NB4 (cell line): Measurements from ENCODE around the gene FNDC8.

Experiments
- DNase-seq: peaks from one replicate; pipeline ENCODE4 v3.0.0; 2010; ENCODE audit warnings: low read depth
- H3K4me3 ChIP-seq: one replicate; pipeline ENCODE4 v1.5.1; 2011; ENCODE audit warnings: mild to moderate bottlenecking, low read depth, low read length, moderate library complexity
- CTCF ChIP-seq: IDR thresholded peaks from one replicate; pipeline ENCODE4 v1.5.1; 2012; ENCODE audit warnings: low read depth, low read length
- MYC ChIP-seq: IDR thresholded peaks from 2 replicates; pipeline ENCODE4 v1.6.1; 2011; ENCODE audit warnings: low read depth, low read length
- POLR2A ChIP-seq: IDR thresholded peaks from 2 replicates; pipeline ENCODE4 v1.6.1; 2011; ENCODE audit warnings: mild to moderate bottlenecking; ENCODE audit not compliant: insufficient read length; ENCODE audit errors: extremely low read depth
- TF ChIP-seq, protein P1 (sequence below): IDR thresholded peaks from 2 replicates; pipeline ENCODE4 v1.6.1; 2011; ENCODE audit warnings: low read depth, low read length

Gene FNDC8

GRCh38 chr17:35132099-35132498, 10.7 kb downstream of the FNDC8 start:
- TF ChIP-seq MYC = no peak
- no peak for DNase-seq
- H3K4me3 ChIP-seq = no peak overlapping the region

DNA sequence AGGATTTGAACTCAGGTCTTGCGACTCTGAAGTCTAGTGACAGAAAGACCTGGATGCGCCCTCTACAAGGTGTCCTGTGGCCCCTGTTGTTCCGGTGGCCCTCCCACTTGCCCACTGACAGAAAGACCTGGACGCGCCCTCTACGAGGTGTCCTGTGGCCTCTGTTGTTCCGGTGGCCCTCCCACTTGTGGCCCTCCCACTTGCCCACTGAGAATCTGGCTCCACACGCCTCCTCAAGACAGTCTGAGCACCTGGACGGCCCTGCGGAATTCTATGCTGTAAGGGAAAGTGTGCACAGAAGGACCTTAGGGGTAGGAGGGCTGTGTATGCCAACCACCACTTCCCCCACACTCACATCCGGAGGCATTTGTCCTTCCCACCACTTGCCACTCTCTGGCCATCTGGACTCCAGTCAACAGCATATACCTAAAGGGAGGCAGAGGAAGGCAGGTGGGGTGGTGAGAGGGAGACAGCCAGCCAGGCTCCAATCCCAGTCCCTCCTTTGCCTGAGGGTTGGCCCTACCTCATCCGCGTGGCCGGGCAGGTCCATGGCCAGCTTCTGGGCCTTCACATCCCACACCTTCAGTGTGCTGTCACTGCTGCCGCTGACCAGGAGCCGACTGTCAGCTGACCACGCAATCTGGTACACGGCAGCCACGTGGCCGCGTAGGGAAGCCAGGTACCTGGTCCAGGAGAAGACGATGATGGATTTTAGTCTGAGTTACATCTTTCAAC, 11.6 kb downstream of the FNDC8 start:
- TF ChIP-seq CTCF = no peak
- H3K4me3 ChIP-seq = no peak overlapping the region
- DNase-seq = no peak

GRCh38 chr17:35135322-35135721, 13.9 kb downstream of the FNDC8 start:
- TF ChIP-seq CTCF (no peak), POLR2A (no peak), MYC (no peak)
- TF ChIP-seq, protein P1, sequence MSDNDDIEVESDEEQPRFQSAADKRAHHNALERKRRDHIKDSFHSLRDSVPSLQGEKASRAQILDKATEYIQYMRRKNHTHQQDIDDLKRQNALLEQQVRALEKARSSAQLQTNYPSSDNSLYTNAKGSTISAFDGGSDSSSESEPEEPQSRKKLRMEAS = no peak
- DNase-seq = no peak
- H3K4me3 ChIP-seq = no peak overlapping the region

DNA sequence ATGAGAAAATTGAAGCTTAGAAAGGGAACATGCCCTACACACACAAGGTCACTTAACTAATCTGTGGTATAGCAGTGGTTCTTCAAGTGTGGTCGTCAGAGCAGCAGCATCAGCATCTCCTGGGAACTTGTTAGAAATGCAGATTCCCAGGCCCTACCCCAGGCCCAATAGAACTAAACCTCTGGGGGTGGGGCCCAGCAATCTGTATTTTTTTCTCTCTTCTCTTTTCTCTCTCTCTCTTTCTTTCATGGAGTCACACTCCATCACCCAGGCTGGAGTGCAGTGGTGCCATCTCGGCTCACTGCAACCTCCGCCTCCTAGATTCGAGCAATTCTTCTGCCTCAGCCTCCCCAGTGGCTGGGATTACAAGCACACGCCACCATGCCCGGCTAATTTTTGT, 16.8 kb downstream of the FNDC8 start:
- no peak overlapping the region for H3K4me3 ChIP-seq
- TF ChIP-seq MYC (no peak), CTCF (no peak), POLR2A (no peak)
- TF ChIP-seq, protein P1 = no peak
- DNase-seq = no peak

DNA sequence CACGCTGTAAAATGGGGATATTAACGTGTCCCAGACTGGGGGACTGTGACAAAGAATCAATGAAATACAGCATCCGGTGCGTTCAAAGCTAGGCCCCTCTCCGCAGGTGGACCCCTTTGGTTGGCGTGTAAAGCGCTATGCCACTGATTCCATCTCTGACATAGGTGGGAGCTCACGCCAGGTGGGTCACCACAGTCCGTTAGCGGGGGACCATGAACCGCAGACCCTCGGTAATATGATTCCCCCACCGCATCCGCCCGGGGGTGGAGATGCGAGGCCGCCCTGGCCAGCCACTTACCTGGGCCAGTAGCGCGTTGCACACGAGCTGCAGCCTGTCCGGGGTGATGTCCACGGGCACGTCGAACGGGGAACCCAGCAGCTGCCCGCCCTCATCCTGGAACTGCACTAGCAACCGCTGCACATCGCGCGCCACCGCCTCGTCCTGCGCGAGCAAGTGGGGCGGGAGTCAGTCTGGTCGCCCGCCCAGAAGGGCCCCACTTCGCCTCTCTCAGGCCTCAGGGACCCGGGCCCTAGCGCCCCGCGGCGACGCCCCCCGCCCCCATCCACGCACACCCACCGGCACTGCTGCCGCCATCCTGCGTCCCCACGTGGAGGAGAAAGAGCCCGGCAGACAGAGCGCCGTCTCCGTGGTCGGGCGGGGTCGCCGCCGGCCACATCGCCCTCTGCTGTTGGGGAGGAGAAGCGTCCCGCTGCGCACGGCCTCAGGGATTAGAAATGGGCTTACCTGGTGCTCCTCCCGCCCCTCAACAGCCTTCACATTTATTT, 20.5 kb downstream of the FNDC8 start, which contains the start of gene NLE1:
Gene NLE1 (minus strand): TSS at position 623 of the 786 bp plus-strand sequence. CDS start 28 bp downstream, at position 595.
- peak within 1 kb of the TSS; percentile 87 for H3K4me3 ChIP-seq
- TF ChIP-seq CTCF = peak; percentile 82
- TF ChIP-seq, protein P1 = peak; percentile 96
- TF ChIP-seq POLR2A = peak; percentile 63
- peak; percentile 99 for TF ChIP-seq MYC
- peak; percentile 91 for DNase-seq

DNA sequence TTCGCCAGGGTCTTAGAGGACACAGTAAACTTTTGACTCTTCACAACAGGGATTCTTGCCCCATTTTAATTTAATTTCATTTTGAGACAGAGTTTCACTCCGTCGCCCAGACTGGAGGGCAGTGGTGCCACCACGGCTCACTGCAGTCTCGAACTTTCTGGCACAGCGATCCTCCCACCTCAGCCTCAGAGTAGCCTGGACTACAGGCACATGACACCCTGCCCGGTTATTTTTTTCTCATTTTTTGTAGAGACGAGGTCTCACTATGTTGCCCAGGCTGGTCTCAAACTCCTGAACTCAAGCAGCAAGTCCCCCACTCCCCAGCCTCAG, 21.0 kb downstream of the FNDC8 start:
- no peak for TF ChIP-seq POLR2A
- TF ChIP-seq MYC = no peak
- no peak for TF ChIP-seq CTCF
- TF ChIP-seq, protein P1 = no peak
- no peak for DNase-seq
- peak overlapping the region; percentile 32 for H3K4me3 ChIP-seq
